SU-DHL-6 (cell line): ENCODE data around the gene RAB33A.

Source experiments
- CTCF ChIP-seq: fragments of 200-600 bp; sonication (generic); IDR thresholded peaks from one replicate; pipeline ENCODE4 v1.5.1; 2017; ENCODE audit warnings: antibody characterized with exemption, mild to moderate bottlenecking, low read length, moderate library complexity; ENCODE audit not compliant: insufficient read depth, poor library complexity, severe bottlenecking
- EZH2phosphoT487 ChIP-seq: fragments of 200-600 bp; sonication (generic), shearing (Covaris generic); conservative IDR thresholded peaks from 2 replicates; pipeline ENCODE4 v1.6.1; 2018; ENCODE audit warnings: mild to moderate bottlenecking, antibody characterized with exemption, low read length, moderate library complexity, mixed read lengths

GRCh38 chrX:130147631-130148030, 24.1 kb upstream of the RAB33A start:
- no peak for TF ChIP-seq CTCF
- TF ChIP-seq EZH2phosphoT487, result no peak
